ENCODE results near the gene KRTAP1-5.

DNA sequence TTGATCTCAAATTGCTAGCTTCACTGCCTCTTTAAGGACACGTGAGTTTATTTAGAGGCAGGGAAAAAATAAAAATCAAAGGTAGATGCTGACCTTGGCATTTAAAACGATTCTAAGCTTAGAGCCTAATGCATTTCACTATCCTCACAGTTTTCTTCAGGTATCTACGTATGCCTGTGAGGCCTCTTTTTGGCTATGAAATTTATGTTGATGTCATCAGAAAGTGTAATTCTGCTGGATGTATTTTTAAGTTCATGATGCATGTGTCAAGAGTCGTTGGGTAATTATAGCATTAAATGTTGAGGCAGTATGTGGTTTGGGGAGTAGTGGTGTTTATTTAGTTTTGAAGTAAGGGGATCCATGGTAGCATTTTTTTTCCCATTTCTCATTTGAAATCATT, 23.1 kb downstream of the KRTAP1-5 start:
- no peak for TF ChIP-seq CTCF (IDR thresholded peaks at IDR 0.05)
- TF ChIP-seq POLR2A (IDR thresholded peaks at IDR 0.05): no peak

Data from Peyer's patch (tissue), 4 donors.